Measurements from ENCODE around the gene B4GALT1.

GRCh38 chr9:33076046-33077004 is 90.8 kb downstream of the B4GALT1 start, which contains the start of gene SMU1:
- TF ChIP-seq POLR2A (IDR thresholded peaks at IDR 0.05), result peak; percentile 87
- peak in 1 of 3 donors; percentile 9 for TF ChIP-seq CTCF (IDR thresholded peaks at IDR 0.05)
- no peak for TF ChIP-seq EP300 (IDR thresholded peaks at IDR 0.05)

Measured in ovary (tissue), 3 donors.